HepG2 (cell line): ENCODE results near the gene MITF. TPM values are rescaled to one million over a fixed set of nuclear protein-coding genes. Genes with fewer than 3 reads are reported as not detected.

Experiments
- ATAC-seq: fragments of 200-7000 bp; cut with Tn5 transposase; 3 replicates; pipeline ENCODE4 v1.9.1; 2020; ENCODE audit warnings: mild to moderate bottlenecking, moderate library complexity
- BruUV-seq: library from RNA; stranded (reverse); fragments of 400-500 nt; replicated peaks from 2 replicates; lab custom pipeline; 2021; lab: Mats Ljungman, UMichigan
- CTCF ChIA-PET: fragments of 300-600 bp; formaldehyde crosslinking; extraction: SDS; loops from one replicate; lab custom pipeline; 2021; ENCODE audit warnings: low total read pairs, inconsistent platforms, low intra/inter-chr PET ratio; lab: Yijun Ruan, JAX
- POLR2A ChIA-PET: fragments of 350-600 bp; sonication (Branson Sonifier 250); formaldehyde crosslinking; loops from one replicate; lab custom pipeline; 2020; ENCODE audit warnings: antibody characterized with exemption, inconsistent platforms; lab: Yijun Ruan, JAX
- DNase-seq: peaks from one replicate; pipeline ENCODE4 v3.0.0-alpha.2; 2015; ENCODE audit warnings: low spot score
- FAIRE-seq: peaks from 3 replicates; lab custom pipeline; 2011; peaks lifted over from hg19 to GRCh38; lab: Jason Lieb, UNC
- H2AFZ ChIP-seq: one replicate; pipeline ENCODE4 v1.6.1; 2011; ENCODE audit warnings: low read length, inconsistent platforms
- H3K27ac ChIP-seq: fragments of 300-600 bp; 3 replicates; pipeline ENCODE4 v1.8.0; 2011; ENCODE audit warnings: mixed run types, mild to moderate bottlenecking, mixed read lengths, low read length, inconsistent platforms; ENCODE audit not compliant: insufficient read depth; ENCODE audit errors: extremely low read length
- H3K27me3 ChIP-seq, 2 experiments: fragments of 200-600 bp in 1 of 2; 2 replicates in 1 of 2; 3 replicates in 1 of 2; pipeline versions ENCODE4 v1.6.0 to v1.8.0; 2011; ENCODE audit warnings: low read length in 2 of 2, mild to moderate bottlenecking in 2 of 2, moderate library complexity in 2 of 2, inconsistent platforms in 1 of 2; ENCODE audit not compliant: insufficient read depth in 2 of 2, control insufficient read depth in 1 of 2
- H3K36me3 ChIP-seq, 2 experiments: fragments of 200-600 bp in 1 of 2; replicated peaks in 1 of 2; 2 replicates in 1 of 2; 3 replicates in 1 of 2; pipeline versions ENCODE4 v1.5.1 to v1.8.0; 2011; ENCODE audit warnings: low read length in 2 of 2, inconsistent platforms in 1 of 2; ENCODE audit not compliant: insufficient read depth in 2 of 2, control insufficient read depth in 1 of 2
- H3K4me1 ChIP-seq: 2 replicates; pipeline ENCODE4 v1.5.1; 2012; ENCODE audit warnings: low read length, inconsistent platforms; ENCODE audit not compliant: insufficient read depth
- H3K4me2 ChIP-seq: 2 replicates; pipeline ENCODE4 v1.6.0; 2011; ENCODE audit warnings: low read depth, low read length, inconsistent platforms
- H3K4me3 ChIP-seq, 3 experiments: fragments of 200-600 bp in 1 of 3; sonication (generic), shearing (Covaris generic) in 1 of 3; replicated peaks in 1 of 3; 2 replicates each; pipeline ENCODE4 v1.5.1; 2011 to 2016; ENCODE audit warnings: low read length in 3 of 3, inconsistent platforms in 2 of 3, low read depth in 2 of 3, mild to moderate bottlenecking in 2 of 3, control low read depth in 1 of 3, mixed read lengths in 1 of 3; ENCODE audit not compliant: insufficient read depth in 1 of 3
- H3K79me2 ChIP-seq: one replicate; pipeline ENCODE4 v1.6.1; 2011; ENCODE audit warnings: low read length, inconsistent platforms; ENCODE audit not compliant: insufficient read depth
- H3K9ac ChIP-seq: 2 replicates; pipeline ENCODE4 v1.6.0; 2011; ENCODE audit warnings: mild to moderate bottlenecking, low read depth, low read length, inconsistent platforms; ENCODE audit not compliant: insufficient read depth
- H3K9me3 ChIP-seq: 2 replicates; pipeline ENCODE4 v1.5.1; 2012; ENCODE audit warnings: mild to moderate bottlenecking, low read length
- H4K20me1 ChIP-seq: 2 replicates; pipeline ENCODE4 v1.6.0; 2011; ENCODE audit warnings: inconsistent platforms, mild to moderate bottlenecking, low read length, moderate library complexity; ENCODE audit not compliant: insufficient read depth
- ARHGAP35 ChIP-seq: sonication (generic); formaldehyde crosslinking; IDR thresholded peaks from 2 replicates; pipeline ENCODE4 v1.9.0; 2022; ENCODE audit warnings: mild to moderate bottlenecking, inconsistent platforms, moderate library complexity, missing genetic modification reagents, borderline replicate concordance
- FOXP1 ChIP-seq, 2 experiments: fragments of 450-650 bp in 1 of 2; IDR thresholded peaks; 2 replicates each; pipeline ENCODE4 v1.6.1; 2017 to 2018; ENCODE audit warnings: antibody characterized with exemption in 1 of 2
- HOXA7 ChIP-seq: sonication (generic); formaldehyde crosslinking; IDR thresholded peaks from 2 replicates; pipeline ENCODE4 v1.8.1; 2022; ENCODE audit warnings: mild to moderate bottlenecking, missing genetic modification reagents, moderate library complexity
- MLX ChIP-seq: IDR thresholded peaks from 2 replicates; pipeline ENCODE4 v1.6.1; 2016
- MTF1 ChIP-seq: sonication (generic); formaldehyde crosslinking; IDR thresholded peaks from 2 replicates; pipeline ENCODE4 v1.5.0; 2020; ENCODE audit warnings: missing genetic modification reagents
- NRL ChIP-seq: sonication (generic); formaldehyde crosslinking; IDR thresholded peaks from 2 replicates; pipeline ENCODE4 v1.5.0; 2020; ENCODE audit warnings: missing genetic modification reagents, mild to moderate bottlenecking, moderate library complexity, borderline replicate concordance
- PCBP1 ChIP-seq: fragments of 200-400 bp; formaldehyde crosslinking; IDR thresholded peaks from 2 replicates; pipeline ENCODE4 v1.6.1; 2017; ENCODE audit warnings: mild to moderate bottlenecking, low read depth, low read length, borderline replicate concordance
- SRSF1 ChIP-seq: fragments of 200-400 bp; formaldehyde crosslinking; optimal IDR thresholded peaks from 2 replicates; pipeline ENCODE3; 2017; ENCODE audit warnings: mild to moderate bottlenecking, low read depth, low read length, moderate library complexity
- ZBTB38 ChIP-seq: sonication (generic); formaldehyde crosslinking; IDR thresholded peaks from 2 replicates; pipeline ENCODE4 v1.5.1; 2020; ENCODE audit warnings: mild to moderate bottlenecking, missing genetic modification reagents
- ZHX1 ChIP-seq: sonication (generic); formaldehyde crosslinking; IDR thresholded peaks from 2 replicates; pipeline ENCODE4 v1.8.1; 2022; ENCODE audit warnings: low read depth, mild to moderate bottlenecking, missing genetic modification reagents
- ZNF143 ChIP-seq: sonication (generic); formaldehyde crosslinking; IDR thresholded peaks from 2 replicates; pipeline ENCODE4 v1.4.0; 2020; ENCODE audit warnings: missing genetic modification reagents
- ZNF333 ChIP-seq: sonication (generic); formaldehyde crosslinking; IDR thresholded peaks from 2 replicates; pipeline ENCODE4 v1.4.0; 2020; ENCODE audit warnings: mild to moderate bottlenecking, missing genetic modification reagents, borderline replicate concordance
- ZNF549 ChIP-seq: sonication (generic); formaldehyde crosslinking; IDR thresholded peaks from 2 replicates; pipeline ENCODE4 v1.5.0; 2020; ENCODE audit warnings: missing genetic modification reagents
- ZNF883 ChIP-seq: sonication (generic); formaldehyde crosslinking; IDR thresholded peaks from 2 replicates; pipeline ENCODE4 v1.5.1; 2020; ENCODE audit warnings: mild to moderate bottlenecking, missing genetic modification reagents; ENCODE audit errors: not compliant biosample characterization
- ZSCAN29 ChIP-seq: sonication (generic); formaldehyde crosslinking; conservative IDR thresholded peaks from 2 replicates; pipeline ENCODE4 v1.4.0; 2020; ENCODE audit warnings: mild to moderate bottlenecking, missing genetic modification reagents
- WGBS: methylation state at CpG from one replicate; pipeline ENCODE4 v1.1.6; 2017; ENCODE audit warnings: low lambda C conversion rate; 5-methylcytosine and 5-hydroxymethylcytosine counted together
- in situ Hi-C: cut with HindIII; loops from 2 replicates; pipeline ENCODE4 v1.10.0; 2017; ENCODE audit warnings: low pct_unique_long_range_greater_than_20kb; ENCODE audit not compliant: extremely low pct_ligation_motif_present
- intact Hi-C: fragments of 100-400 bp; cut with micrococcal nuclease; formaldehyde crosslinking; loops from one replicate; pipeline ENCODE4 v1.10.0; 2022; ENCODE audit not compliant: unreplicated experiment
- polyA plus RNA-seq, 8 experiments: library from polyadenylated mRNA; depleted of rRNA in 3 of 8; stranded (reverse) in 7 of 8; unstranded in 1 of 8; fragments of >200 nt; fragmentation: Illumina TruSeq in 4 of 8; extraction: Trizol in 4 of 8; gene quantifications; 2 replicates each; pipeline versions ENCODE4 v1.2.1 to v1.2.3, GENCODE V29; 2011 to 2016; ENCODE audit warnings: low read depth in 4 of 8, missing spikeins in 1 of 8, mixed read lengths in 1 of 8; ENCODE audit not compliant: insufficient read depth in 1 of 8
- total RNA-seq, 5 experiments: library from RNA; depleted of rRNA; stranded (reverse); fragments of >200 nt; fragmentation: Illumina TruSeq; extraction: Trizol; gene quantifications; 2 replicates each; pipeline ENCODE4 v1.2.3, GENCODE V29; 2016; ENCODE audit warnings: low read depth in 1 of 5
- TF ChIP-seq, protein P1 (sequence below): sonication (generic); formaldehyde crosslinking; conservative IDR thresholded peaks from 2 replicates; pipeline ENCODE4 v1.4.0; 2020; ENCODE audit warnings: missing genetic modification reagents

Gene MITF
- total and polyA plus RNA-seq, 2 of the 13 experiments (the other 11 are each of a cell fraction or from before 2014, with no cell fraction given): 0.12 to 0.38 TPM

DNA sequence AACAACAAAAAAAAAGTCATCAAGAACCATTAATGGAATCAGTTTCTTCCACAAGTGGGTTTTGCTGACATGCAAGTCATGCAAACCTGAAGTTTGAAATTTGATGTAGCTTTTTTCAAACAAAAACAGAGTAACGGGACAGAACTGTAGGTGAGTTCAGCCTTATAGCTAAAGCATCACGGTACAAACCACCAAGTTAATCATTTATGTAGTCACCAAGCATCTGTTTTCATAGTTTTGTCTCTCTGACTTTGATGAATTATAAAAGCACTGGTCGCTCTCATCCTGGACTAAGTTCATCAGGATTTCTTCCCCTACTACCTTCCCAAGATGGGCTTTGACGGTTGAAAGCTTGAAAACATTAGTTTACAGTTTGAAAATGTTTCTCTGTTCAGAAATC, 143.3 kb downstream of the MITF start (continued):
- TF ChIP-seq, protein P1, sequence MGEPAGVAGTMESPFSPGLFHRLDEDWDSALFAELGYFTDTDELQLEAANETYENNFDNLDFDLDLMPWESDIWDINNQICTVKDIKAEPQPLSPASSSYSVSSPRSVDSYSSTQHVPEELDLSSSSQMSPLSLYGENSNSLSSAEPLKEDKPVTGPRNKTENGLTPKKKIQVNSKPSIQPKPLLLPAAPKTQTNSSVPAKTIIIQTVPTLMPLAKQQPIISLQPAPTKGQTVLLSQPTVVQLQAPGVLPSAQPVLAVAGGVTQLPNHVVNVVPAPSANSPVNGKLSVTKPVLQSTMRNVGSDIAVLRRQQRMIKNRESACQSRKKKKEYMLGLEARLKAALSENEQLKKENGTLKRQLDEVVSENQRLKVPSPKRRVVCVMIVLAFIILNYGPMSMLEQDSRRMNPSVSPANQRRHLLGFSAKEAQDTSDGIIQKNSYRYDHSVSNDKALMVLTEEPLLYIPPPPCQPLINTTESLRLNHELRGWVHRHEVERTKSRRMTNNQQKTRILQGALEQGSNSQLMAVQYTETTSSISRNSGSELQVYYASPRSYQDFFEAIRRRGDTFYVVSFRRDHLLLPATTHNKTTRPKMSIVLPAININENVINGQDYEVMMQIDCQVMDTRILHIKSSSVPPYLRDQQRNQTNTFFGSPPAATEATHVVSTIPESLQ: no peak

- Histone ChIP-seq H3K4me1 (no peaks in the 10 kb centered on the region), H3K27ac (no peak overlapping the region), H3K4me3 (no peak overlapping the region), H3K36me3 (no peaks in the 10 kb centered on the region), H3K27me3 (0 out of 5 replicates have a peak, but pooled peaks cover 0 to 4% of the 10 kb centered on the region in 2 experiments), H3K9ac (no peak overlapping the region), H2AFZ (no peak overlapping the region), H4K20me1 (no peaks in the 10 kb centered on the region), H3K9me3 (no peaks in the 10 kb centered on the region), H3K79me2 (no peaks in the 10 kb centered on the region), H3K4me2 (no peak overlapping the region)
- CTCF ChIA-PET: no interaction called here
- POLR2A ChIA-PET: no interaction called here
- TF ChIP-seq ZHX1 (CRISPR knock-in tag) (no peak), ZNF143 (no peak), SRSF1 (no peak), MTF1 (CRISPR knock-in tag) (no peak), ZNF883 (CRISPR knock-in tag) (no peak), ZBTB38 (CRISPR knock-in tag) (no peak), NRL (CRISPR knock-in tag) (no peak), MLX (CRISPR knock-in tag) (no peak), ZSCAN29 (CRISPR knock-in tag) (no peak), ZNF549 (no peak), ZNF333 (CRISPR knock-in tag) (no peak), HOXA7 (CRISPR knock-in tag) (no peak), ARHGAP35 (CRISPR knock-in tag) (no peak), FOXP1 (IDR thresholded peaks at IDR 0.05) (no peak), FOXP1 (CRISPR knock-in tag; IDR thresholded peaks at IDR 0.05) (no peak), PCBP1 (no peak)
- in situ Hi-C loops (no loop called here), intact Hi-C loops (no loop called here)
- DNase-seq (no peak), ATAC-seq (no peak), FAIRE-seq (no peak)
- 44% methylated on average over 13 of the region's 13 CpGs for WGBS
- BruUV-seq: no TSS peak
Observed at GRCh38 chr3:69888040-69888942, 149.0 kb downstream of the MITF start.
